Panc1 (cell line): Measurements from ENCODE around the gene COLEC11.

Source experiments
- POLR2AphosphoS5 ChIP-seq: IDR thresholded peaks from 2 replicates; pipeline ENCODE4 v1.6.1; 2012; ENCODE audit warnings: mild to moderate bottlenecking, low read depth, low read length, moderate library complexity
- REST ChIP-seq, 2 experiments: IDR thresholded peaks; 2 replicates each; pipeline ENCODE4 v1.6.1; 2011 to 2012; ENCODE audit warnings: low read depth in 2 of 2, control low read depth in 1 of 2, low read length in 1 of 2, mild to moderate bottlenecking in 1 of 2, moderate library complexity in 1 of 2; ENCODE audit not compliant: insufficient read depth in 1 of 2
- TF ChIP-seq, protein P1 (sequence below): fragments of 450-650 bp; IDR thresholded peaks from 2 replicates; pipeline ENCODE4 v1.5.1; 2017; ENCODE audit warnings: mild to moderate bottlenecking

- TF ChIP-seq POLR2AphosphoS5 (no peak), REST (IDR thresholded peaks at IDR 0.05; ENCODE audit: insufficient read depth in 1 of 2, low read depth in 2 of 2, low read length in 1 of 2) (no peak)
- TF ChIP-seq, protein P1, sequence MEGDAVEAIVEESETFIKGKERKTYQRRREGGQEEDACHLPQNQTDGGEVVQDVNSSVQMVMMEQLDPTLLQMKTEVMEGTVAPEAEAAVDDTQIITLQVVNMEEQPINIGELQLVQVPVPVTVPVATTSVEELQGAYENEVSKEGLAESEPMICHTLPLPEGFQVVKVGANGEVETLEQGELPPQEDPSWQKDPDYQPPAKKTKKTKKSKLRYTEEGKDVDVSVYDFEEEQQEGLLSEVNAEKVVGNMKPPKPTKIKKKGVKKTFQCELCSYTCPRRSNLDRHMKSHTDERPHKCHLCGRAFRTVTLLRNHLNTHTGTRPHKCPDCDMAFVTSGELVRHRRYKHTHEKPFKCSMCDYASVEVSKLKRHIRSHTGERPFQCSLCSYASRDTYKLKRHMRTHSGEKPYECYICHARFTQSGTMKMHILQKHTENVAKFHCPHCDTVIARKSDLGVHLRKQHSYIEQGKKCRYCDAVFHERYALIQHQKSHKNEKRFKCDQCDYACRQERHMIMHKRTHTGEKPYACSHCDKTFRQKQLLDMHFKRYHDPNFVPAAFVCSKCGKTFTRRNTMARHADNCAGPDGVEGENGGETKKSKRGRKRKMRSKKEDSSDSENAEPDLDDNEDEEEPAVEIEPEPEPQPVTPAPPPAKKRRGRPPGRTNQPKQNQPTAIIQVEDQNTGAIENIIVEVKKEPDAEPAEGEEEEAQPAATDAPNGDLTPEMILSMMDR: no peak
Observed at GRCh38 chr2:3595404-3595803, 492 bp downstream of the COLEC11 start.
